GM21528 (cell line): ENCODE measurements around the gene GNRHR.
A peak's percentile ranks its signal among the peaks of the same experiment; 100 is the strongest.
"Not testable (repeated sequence)": the region's sequence is repeated elsewhere in the genome, so short reads cannot be mapped to it uniquely, and the experiment has no call there.

Experiments used
- ATAC-seq: cut with Tn5 transposase; IDR thresholded peaks from one replicate; pipeline ENCODE4 v1.9.1; 2021; ENCODE audit warnings: mild to moderate bottlenecking, moderate library complexity; ENCODE audit not compliant: unreplicated experiment, low FRiP score

Gene GNRHR

DNA sequence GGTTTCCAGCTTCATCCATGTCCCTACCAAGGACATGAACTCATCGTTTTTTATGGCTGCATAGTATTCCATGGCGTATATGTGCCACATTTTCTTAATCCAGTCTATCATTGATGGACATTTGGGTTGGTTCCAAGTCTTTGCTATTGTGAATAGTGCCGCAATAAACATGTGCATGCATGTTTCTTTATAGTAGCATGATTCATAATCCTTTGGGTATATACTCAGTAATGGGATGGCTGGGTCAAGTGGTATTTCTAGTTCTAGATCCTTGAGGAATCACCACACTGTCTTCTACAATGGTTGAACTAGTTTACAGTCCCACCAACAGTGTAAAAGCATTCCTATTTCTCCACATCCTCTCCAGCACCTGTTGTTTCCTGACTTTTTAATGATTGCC is 23.7 kb downstream of the GNRHR start:
- not testable (repeated sequence) for ATAC-seq

DNA sequence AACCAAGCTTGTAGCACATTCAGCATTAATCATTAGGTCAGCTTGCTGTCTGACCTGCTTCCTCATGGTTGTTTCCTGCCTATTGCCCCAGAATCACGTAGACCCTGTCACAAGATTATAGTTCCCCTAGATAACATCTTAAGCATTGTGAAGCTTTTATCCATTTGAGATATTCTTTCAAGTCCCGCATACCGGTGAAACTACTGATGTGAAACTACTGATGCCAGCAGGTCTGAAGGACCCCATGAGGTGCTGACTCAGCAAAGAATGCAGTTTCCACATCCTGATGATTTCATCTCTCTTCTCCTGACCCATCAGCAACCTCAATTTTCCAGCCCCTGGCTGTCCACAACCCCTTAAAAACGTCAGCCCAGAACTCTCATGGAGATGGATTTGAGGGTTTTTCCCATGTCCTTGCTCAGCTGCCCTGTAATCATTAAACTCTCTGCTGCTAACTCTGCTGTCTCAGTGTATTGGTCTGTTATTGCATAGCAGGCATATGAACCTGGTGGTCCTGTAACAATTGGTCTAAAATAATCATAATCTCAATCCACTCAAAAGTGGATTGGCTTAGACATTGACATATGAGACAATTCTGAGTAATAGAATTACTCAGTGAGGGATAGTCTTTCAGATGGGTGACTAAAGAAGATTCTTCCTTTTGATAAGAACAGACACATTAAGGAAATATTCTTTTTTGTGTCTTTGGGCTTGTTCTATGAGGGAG is 26.9 kb downstream of the GNRHR start:
- ATAC-seq, result no peak

DNA sequence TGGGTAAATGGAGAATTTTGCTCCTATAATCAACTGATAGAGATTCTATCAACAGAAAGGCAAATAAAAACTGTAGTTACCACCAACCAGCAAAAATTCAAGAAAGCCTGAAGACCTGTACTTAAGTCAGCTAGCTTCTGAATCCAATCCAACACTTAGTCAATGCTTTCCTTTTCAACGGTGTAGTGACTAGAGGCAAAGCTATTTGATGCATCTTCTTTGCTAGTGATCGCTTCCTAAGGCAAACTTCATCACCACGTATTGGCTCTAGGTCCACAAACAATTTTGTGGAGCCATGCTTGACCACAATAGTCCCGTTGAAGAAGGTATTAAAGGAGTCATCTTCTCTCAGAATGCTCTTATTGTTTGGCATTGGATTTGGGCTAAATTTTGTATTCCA is 28.2 kb downstream of the GNRHR start:
- no peak for ATAC-seq

DNA sequence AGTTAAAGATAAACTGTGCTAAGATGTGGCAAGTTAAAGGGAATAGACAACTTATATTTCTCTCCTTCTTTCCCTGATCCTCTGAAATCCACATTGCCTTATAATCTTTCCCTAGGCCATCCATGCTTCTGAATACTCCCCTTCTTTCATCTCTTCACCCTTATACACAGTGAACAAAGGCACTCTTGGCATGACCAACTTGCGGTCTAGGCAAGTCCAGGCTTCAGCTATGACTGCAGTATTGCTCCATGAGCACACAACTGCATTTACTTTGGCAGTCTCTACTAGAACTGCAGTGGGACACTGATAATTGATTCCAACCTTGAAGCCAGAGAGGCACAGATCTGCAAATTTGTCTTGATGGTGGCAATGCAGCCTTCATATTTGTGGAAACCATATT is 29.1 kb downstream of the GNRHR start:
- ATAC-seq, result no peak

DNA sequence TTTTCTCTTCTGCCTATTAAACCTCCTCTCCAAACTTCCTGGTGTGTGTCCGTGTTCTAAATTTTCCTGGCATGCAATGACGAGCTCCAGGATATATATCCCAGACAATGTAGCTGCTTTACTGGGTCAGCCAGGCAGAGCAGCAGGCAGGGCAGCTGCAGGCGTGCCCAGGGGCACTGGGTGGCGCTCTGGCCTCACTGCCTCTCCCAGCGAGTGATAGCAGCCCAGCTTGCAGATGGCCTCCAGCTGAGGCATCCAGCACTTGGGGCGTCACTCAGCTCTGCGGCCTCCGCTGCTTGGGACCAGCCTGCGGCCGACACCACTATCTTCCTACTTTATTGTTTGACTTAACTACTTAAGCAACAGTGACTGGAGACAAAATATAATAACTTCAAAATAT is 30.2 kb downstream of the GNRHR start:
- ATAC-seq, result no peak

DNA sequence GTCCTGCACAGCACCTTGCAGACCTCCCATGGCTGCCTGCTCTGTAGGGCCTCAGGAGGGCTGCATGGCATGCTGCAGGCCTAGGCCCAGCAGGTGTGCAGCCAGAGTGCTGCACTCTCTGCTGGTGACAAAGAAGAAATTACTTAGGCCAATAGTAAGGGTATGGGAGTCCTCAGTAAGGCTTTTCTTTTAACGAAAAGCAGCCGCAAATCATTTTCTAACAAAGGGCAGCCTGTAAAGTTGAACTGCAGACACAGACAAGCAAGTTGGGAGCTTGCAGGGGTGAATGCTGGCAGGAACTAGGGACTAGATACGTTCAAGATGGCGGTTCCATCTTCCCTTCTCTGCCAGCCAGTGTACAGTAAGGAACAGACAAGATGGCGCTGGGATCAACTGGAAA is 30.8 kb downstream of the GNRHR start:
- ATAC-seq, result no peak

DNA sequence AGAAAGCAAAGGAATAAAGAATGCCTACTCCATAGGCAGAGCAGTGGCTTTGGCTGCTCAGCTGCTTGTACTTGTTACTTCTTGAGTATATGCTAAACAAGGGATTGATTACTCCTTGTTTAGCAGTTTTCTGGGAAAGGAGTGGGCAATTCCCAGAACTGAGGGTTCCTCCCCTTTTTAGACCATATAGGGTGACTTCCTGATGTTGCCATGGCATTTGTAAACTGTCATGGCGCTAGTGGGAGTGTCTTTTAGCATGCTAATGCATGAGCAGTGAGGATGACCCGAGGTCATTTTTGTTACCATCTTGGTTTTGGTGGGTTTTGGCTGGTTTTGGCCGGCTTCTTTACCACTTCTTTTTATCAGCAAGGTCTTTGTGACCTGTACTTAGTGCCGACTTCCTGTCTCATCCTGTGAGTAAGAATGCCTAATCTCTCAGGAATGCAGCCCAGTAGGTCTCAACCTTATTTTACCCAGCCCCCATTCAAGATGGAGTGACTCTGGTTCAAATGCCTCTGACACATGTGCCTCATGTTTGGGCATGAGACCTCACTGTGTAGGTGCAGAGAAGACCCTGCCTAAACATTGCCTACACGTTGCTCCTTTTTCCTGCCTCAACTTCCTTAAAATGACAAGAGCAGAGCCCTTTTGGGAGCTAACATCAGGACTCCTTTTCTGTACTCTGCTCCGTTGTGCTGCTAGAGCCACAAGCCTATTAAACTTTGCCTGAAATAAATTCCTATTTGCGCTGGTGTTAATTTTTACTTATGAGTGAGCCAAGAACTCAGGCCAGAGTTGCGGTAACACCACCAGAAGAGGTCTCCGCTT is 32.2 kb downstream of the GNRHR start:
- no peak for ATAC-seq

DNA sequence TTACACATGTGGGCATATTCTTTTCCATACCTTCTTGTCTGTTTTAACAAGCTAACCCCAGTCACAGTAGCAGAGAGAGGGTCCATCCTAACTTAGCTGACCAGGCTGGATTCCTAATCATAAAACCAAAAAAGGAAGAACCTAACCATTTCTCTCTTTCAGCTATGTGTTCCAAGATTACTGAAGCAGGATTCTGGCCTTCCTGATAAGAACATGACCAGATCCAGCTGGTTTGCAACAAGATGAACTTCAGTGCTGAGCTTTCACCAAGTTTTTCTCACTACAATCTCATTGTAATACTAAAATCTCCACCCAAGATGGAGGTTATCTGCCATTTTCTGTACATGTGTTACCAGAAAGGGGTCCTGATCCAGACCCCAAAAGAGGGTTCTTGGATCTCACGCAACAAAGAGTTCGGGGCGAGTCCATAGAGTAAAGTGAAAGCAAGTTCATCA is 32.8 kb downstream of the GNRHR start:
- ATAC-seq, result no peak

DNA sequence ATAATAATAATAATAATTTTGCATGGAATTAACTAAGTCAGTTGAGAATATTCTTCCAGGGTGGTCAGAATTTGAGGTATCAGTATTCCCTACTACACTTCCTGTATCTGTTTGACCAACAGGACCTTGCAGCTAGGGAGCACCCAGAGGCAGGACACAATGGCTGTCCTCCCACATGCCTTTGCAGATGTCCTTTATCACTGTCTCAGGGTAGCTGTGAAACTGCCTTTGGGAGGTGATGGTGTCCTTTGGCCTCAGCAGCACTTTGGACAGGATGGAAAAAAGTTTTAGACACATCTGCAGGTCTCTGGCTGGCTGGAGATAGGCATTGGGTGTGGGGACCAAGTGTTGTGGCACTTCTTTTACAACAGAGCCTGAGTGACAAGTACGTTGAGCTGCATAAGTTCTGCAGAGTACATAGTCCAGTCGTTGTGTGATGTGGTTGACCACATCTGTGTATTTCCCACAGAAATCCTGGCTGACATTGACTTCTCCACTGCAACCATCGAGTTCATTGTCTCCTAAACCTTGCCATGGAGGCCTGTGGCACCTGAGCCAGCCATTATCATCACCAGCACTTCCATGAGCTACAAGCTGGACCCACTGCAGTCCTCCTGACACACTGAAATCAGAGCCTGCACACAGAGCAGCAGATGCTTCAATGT is 34.1 kb downstream of the GNRHR start:
- ATAC-seq, result no peak

DNA sequence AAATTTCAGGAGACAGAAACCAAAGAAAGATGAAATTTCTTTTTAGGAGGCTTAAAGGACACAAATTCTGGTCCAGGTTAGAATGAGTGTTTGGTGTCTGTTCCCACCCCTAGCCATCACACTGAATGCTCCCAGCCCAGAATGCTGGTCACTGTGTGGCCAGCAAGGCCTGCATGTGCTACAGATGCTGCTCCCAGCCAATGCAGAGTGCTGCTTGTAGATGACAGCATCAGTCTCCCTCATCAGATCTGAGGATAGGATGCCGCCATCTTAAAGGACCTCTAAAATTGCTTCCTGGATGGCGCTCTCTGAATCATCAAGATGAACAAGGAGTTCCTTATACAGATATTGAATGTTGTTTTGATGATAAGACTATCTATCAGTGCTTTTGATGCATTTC is 35.3 kb downstream of the GNRHR start:
- ATAC-seq, result no peak

DNA sequence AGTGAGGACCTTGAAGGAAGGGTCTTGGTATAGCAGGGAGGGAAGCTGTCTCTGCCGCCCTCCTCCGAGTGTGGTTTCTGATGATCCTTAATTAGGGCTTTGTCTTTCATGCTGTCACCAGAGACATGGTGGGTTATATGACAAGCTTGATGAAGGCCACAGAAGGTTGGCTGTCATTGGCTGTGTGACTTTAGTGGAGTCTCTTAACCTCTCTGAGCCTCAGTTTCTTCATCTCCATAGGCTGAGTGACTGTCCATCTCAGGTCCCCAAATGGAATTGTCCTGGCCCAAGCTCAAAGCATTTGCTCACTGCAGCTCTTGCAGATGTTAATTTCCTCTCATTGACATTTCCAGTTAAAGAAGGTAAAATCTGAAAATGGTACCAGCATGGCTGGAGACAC is 36.6 kb downstream of the GNRHR start:
- no peak for ATAC-seq

DNA sequence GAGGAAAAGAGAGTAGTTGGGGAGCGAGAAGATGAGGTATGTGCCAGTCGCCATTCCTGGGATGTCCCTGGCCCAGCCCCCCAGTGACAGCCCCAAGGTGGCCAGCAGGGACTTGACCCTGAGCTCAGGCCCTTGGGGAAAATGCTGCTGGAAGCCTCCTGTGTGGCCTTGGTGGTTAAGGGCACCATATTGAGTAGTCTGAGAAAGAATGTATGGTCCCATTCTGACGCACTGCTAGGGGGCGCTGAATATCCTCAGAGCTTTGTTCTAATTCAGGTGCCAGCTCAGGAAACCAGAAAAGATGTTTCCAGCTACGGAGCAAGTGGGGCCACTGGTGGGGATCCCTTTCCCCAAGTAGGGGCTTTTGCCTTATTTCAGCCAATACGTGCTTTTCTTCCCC is 39.2 kb downstream of the GNRHR start:
- ATAC-seq, result no peak

DNA sequence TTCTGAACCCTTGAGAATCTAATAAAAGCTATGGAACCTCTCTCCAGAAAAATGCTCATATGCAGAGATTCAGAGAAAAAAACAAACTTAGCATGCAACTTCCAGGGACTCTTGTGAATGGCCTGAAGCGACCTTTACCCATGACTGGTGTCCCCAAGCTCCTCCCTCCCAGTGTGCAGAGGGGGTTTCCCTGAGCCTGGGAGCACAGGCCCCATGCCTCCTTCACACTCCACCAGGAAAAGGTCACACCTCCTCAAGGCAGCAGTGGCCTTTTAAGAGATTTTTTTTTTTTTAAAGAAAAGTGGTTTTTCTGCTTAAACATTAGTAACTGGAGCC is 40.0 kb downstream of the GNRHR start:
- ATAC-seq, result no peak

DNA sequence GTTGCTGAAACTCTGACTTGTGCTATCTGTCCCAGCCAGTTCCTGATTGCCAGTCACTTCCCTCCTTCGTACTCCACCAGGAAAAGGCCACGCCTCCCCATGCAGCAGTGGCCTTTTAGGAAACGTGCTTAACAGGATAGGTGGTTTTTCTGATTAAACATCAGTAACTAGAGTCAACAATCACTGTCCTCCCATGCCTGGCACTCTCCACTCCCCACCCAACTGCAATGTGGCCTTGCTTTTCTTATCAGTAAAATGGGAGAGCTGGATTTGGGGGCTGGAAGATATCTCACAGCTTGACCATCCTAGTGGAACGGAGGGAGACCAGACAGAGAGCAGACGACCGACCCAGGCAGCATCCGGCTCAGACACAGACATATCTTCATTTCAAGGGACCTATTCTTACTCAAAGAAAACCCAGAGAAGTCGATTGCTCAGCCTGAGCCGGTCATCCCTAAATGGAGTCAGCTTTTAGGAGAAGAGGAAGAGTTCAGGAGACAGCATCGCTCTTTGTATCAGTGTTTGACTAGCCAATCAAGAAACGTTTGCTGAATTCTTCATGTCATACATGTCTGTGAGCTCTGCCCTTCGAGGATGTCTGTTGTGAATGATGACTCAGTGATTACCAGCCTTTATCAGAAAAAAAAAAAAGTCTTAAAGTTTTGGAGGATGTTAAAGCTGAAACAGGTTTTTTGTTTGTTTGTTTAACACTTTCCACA is 40.5 kb downstream of the GNRHR start:
- no peak for ATAC-seq

DNA sequence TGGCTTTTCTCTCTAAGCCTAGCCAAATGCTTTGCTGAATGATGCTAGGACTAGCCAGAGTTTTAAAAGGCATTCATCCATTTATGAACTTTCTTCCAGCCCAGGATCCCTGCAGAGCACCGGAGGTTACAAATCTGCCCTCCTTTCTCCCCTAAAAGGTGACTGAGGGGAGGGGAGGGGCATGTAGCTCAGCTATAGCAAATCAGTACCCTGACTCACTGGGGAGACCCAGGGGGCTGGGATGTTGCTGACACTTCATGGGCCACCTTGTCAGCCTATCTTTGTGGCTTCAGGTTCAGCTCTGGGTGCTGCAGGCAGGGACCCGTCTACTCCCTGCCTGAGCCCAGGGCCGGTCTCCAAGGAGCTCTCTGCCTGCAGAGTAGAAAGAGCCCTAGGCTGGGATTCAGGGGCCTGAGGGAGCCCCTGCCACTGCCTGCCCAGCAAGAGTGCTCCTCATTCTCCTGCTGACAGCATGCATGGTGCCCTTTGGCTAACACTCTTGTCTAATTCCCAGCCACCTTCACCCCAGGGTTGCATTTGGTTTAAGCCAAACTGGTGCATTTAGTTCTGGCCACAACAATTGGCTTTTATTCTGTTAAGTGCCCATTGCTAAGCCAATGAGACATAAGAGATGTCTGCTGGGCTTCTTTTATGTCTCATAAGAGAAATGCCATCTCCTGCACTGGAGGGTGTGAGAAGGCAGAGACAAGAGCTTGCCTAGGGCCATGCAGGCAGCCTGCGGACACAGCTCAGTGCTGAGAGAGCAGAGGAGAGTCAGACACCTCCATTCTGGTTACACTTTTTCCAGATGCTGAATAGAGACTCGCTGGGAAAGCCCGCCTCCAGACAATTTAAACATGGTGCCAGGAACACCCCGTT is 41.3 kb downstream of the GNRHR start:
- no peak for ATAC-seq

DNA sequence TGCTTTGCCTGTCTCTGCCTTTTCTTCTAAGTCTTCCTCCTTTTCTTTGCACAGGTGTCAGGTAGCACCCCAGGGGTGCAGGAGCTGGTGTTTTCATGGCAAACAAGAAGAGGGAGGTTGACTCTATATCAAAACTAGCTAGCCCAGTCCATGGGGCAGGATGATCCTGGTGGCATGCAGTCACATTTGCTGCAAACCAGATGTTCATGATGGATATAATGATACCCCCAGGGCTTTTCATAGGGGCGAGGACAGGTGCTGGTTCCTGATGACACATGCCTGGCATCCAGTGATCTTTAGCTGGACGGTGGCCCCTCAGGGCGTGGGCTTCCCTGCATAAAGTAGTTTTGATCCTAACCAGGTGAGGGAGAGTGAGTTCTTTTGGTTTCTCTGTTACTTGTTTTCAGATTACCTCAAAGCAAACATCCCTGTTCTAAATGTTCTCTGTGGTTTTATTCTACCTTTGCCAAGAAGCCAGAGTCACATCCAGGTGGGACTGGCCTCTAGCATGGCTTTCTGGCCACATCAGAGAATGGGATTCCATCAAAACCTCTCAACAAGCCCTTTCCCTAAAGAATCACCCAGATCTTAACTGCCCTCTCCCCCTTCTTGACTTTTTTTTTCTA is 42.1 kb downstream of the GNRHR start:
- ATAC-seq, result no peak

DNA sequence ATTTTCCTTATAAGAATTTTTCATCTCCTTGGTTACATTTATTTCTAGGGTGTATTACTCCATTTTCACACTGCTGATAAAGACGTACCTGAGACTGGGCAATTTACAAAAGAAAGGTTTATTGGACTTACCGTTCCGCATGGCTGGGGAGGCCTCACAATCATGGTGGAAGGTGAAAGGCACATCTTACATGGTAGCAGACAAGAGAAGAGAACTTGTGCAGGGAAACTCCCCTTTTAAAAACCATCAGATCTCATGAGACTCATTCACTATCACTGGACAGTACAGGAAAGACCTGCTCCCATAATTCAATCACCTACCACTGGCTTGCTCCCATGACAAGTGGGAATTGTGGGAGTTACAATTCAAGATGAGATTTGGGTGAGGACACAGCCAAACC is 47.5 kb downstream of the GNRHR start:
- ATAC-seq, result not testable (repeated sequence)

DNA sequence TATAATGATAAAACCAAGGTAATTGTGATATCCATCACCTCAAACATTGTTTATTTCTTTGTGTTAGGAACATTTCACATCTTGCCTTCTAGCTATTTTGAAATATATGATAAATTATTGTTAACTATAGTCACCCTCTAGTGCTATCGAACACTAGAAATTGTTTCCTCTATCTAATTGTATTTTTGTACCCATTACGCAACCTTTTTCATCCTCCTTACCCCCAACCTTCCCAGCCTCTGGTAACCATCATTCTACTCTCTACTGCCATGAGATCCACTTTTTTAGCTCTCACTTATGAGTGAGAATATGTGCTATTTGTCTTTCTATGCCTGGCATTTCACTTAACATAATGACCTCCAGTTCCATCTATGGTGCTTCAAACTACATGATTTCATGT is 49.3 kb downstream of the GNRHR start:
- ATAC-seq, result no peak

DNA sequence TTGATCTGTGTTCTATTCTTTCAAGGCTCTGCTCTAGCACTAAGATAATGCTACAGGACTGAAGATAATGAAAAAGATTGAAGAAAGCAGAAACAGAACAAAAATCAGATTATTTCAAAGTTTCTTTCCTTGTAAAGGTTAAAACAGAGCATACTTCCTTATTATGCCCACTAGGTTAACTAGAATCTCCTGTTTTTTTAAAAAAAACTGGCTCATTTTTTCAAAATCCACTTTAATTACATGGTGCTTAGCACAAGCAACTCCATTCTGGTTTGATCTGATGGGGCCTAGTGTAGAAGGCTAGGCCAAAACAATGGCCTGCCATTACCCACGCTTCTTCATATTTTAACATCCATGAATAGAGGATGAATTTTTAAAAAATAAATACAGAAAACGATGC is 52.0 kb downstream of the GNRHR start:
- no peak for ATAC-seq

DNA sequence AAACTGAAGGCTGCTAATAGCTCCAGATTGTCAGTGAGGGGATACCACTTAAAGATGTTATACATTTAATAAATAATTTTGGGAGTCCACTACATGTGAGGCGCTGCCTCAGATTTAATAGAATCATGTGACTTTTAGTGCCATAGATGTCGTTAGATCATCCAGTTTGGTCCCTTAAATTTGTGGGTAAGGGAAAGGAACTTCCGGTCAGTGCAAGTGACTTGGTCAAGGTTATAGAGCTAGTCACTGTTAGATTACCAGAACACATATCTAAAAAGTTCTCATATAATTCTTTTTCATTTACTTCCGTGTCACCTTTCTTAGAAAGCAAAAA is 52.7 kb downstream of the GNRHR start:
- ATAC-seq, result peak; percentile 15
